GM12873 (cell line): ENCODE results near the gene ZFP92.

Experiments
- CTCF ChIP-seq: IDR thresholded peaks from 2 replicates; pipeline ENCODE4 v1.5.1; 2012; ENCODE audit warnings: low read depth, mild to moderate bottlenecking, moderate library complexity, low read length, control low read depth; ENCODE audit not compliant: insufficient read depth; ENCODE audit errors: missing control alignments

The ZFP92 gene

GRCh38 chrX:153455571-153455970 is 44.3 kb downstream of the ZFP92 start:
- TF ChIP-seq CTCF, result no peak

GRCh38 chrX:153456161-153456560 is 44.9 kb downstream of the ZFP92 start:
- TF ChIP-seq CTCF, result no peak

GRCh38 chrX:153456704-153457103 is 45.4 kb downstream of the ZFP92 start:
- no peak for TF ChIP-seq CTCF

- no peak for TF ChIP-seq CTCF
Observed at GRCh38 chrX:153457136-153457825, 46.0 kb downstream of the ZFP92 start.

GRCh38 chrX:153457827-153458466 is 46.7 kb downstream of the ZFP92 start:
- TF ChIP-seq CTCF, result no peak

GRCh38 chrX:153458476-153458875 is 47.2 kb downstream of the ZFP92 start:
- no peak for TF ChIP-seq CTCF

- no peak for TF ChIP-seq CTCF
Observed at GRCh38 chrX:153459986-153460385, 48.7 kb downstream of the ZFP92 start.
